HG03159 (cell line): Measurements from ENCODE around the gene SNX6.
"Not testable (repeated sequence)": the region's sequence is repeated elsewhere in the genome, so short reads cannot be mapped to it uniquely, and the experiment has no call there.

Experiments used
- ATAC-seq: cut with Tn5 transposase; IDR thresholded peaks from one replicate; pipeline ENCODE4 v1.9.1; 2021; ENCODE audit warnings: mild to moderate bottlenecking, moderate library complexity; ENCODE audit not compliant: unreplicated experiment

The SNX6 gene

GRCh38 chr14:34527591-34527990 lies 102.4 kb downstream of the SNX6 start:
- no peak for ATAC-seq

- not testable (repeated sequence) for ATAC-seq
Observed at GRCh38 chr14:34524216-34524615, 105.7 kb downstream of the SNX6 start.

GRCh38 chr14:34522496-34522895 lies 107.5 kb downstream of the SNX6 start:
- ATAC-seq = no peak

GRCh38 chr14:34521071-34521470 lies 108.9 kb downstream of the SNX6 start:
- ATAC-seq = not testable (repeated sequence)

GRCh38 chr14:34520304-34520970 lies 109.5 kb downstream of the SNX6 start:
- not testable (repeated sequence) for ATAC-seq
